ENCODE results near the gene CAMK2N2. TPM values are rescaled to one million over a fixed set of nuclear protein-coding genes. Genes with fewer than 3 reads are reported as not detected.

The CAMK2N2 gene
- 4.7 and 5.6 TPM in 2 replicates for total RNA-seq
- long read RNA-seq, result 0 reads

DNA sequence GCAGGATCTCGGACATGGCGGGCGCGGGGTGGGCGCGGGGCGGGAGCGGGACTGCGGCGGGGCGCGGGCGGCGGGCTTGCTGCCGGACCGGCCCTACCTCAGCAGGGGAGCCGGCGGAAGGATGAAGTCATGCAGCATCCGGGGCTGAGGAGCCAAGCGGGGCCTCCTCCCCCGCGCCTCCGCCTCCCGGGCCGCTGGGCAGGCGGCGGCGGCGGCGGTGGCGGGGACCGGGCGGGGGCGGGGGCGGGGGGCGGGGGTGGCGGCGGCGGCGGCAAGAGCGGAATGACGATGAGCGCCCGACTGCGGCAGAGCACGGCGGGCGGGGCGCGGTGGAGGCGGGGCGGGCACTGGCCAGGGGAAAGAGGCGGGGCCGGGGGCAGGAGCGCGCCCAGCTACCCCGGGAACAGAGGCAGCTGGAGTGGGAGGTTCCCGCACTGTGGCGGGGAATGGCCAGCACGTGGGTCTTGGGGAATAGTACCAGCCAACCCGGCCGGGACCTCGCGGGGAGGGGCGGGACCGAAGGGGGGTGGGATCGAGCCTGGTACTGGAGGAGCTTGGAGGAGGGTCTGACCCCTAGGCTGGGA lies at the start of gene CAMK2N2:
Gene CAMK2N2 (minus strand): TSS at position 284 of the 584 bp plus-strand sequence. CDS start 268 bp downstream, at position 16.
- TF ChIP-seq, protein P1, sequence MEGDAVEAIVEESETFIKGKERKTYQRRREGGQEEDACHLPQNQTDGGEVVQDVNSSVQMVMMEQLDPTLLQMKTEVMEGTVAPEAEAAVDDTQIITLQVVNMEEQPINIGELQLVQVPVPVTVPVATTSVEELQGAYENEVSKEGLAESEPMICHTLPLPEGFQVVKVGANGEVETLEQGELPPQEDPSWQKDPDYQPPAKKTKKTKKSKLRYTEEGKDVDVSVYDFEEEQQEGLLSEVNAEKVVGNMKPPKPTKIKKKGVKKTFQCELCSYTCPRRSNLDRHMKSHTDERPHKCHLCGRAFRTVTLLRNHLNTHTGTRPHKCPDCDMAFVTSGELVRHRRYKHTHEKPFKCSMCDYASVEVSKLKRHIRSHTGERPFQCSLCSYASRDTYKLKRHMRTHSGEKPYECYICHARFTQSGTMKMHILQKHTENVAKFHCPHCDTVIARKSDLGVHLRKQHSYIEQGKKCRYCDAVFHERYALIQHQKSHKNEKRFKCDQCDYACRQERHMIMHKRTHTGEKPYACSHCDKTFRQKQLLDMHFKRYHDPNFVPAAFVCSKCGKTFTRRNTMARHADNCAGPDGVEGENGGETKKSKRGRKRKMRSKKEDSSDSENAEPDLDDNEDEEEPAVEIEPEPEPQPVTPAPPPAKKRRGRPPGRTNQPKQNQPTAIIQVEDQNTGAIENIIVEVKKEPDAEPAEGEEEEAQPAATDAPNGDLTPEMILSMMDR (conservative IDR thresholded peaks at IDR 0.05), result no peak
- peaks cover 80% of the 10 kb centered on the region for H3K27me3 Mint-ChIP-seq (ENCODE audit: low read depth)
- peaks cover 18% of the 10 kb centered on the region for H3K4me1 Mint-ChIP-seq
- H3K4me3 Mint-ChIP-seq, result peak within 1 kb of the TSS; percentile 90
- peak; percentile 58 for DNase-seq (ENCODE audit: low read depth, low spot score)
- peak within 1 kb of the TSS; percentile 19 for H3K27ac Mint-ChIP-seq (ENCODE audit: unreplicated experiment)
- H3K36me3 Mint-ChIP-seq (ENCODE audit: low read depth), result no peaks in the 10 kb centered on the region
- no peaks in the 10 kb centered on the region for H3K9me3 Mint-ChIP-seq

DNA sequence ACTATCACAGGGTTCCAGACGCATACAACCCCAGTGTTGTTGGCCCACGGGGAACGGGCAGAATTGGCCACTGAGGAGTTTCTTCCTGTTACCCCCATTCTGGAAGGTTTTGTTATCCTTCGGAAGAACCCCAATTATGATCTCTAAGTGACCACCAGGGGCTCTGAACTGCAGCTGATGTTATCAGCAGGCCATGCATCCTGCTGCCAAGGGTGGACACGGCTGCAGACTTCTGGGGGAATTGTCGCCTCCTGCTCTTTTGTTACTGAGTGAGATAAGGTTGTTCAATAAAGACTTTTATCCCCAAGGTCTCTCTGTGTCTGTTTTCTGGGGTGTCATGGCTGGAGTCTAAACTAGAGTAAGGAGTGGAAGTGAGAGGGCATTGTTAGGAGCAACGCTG lies 47.4 kb upstream of the CAMK2N2 start:
- no peaks in the 10 kb centered on the region for H3K9me3 Mint-ChIP-seq
- no peaks in the 10 kb centered on the region for H3K4me1 Mint-ChIP-seq
- H3K27me3 Mint-ChIP-seq (ENCODE audit: low read depth), result no peaks in the 10 kb centered on the region
- peak overlapping the region; percentile 32 for H3K4me3 Mint-ChIP-seq
- no peak for DNase-seq (ENCODE audit: low read depth, low spot score)
- H3K27ac Mint-ChIP-seq (ENCODE audit: unreplicated experiment), result no peak overlapping the region
- H3K36me3 Mint-ChIP-seq (ENCODE audit: low read depth), result peaks cover 23% of the 10 kb centered on the region
- TF ChIP-seq, protein P1 (conservative IDR thresholded peaks at IDR 0.05), result no peak

DNA sequence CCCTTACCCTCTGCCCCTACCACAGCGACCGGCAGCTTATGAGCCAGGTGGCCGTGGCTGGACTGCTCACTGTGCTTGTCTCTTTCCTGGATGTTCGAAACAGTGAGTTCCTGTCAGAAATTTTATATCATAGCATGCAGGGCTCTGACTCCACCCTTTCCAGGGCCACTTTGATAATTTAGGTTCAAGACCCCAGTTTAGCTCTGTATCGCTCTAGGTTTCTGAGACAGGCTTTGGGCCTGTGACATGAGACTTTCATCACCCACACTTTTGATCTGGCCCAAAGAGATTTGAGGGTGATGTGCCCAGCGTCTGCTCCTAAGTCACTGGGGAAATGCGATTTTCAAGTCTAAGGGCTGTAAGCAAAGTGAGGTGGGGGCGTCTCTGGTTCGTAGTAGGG lies 46.6 kb upstream of the CAMK2N2 start:
- H3K27me3 Mint-ChIP-seq (ENCODE audit: low read depth), result no peaks in the 10 kb centered on the region
- H3K27ac Mint-ChIP-seq (ENCODE audit: unreplicated experiment), result no peak overlapping the region
- no peaks in the 10 kb centered on the region for H3K4me1 Mint-ChIP-seq
- H3K4me3 Mint-ChIP-seq, result no peak overlapping the region
- TF ChIP-seq, protein P1 (conservative IDR thresholded peaks at IDR 0.05), result no peak
- peaks cover 28% of the 10 kb centered on the region for H3K36me3 Mint-ChIP-seq (ENCODE audit: low read depth)
- no peaks in the 10 kb centered on the region for H3K9me3 Mint-ChIP-seq
- DNase-seq (ENCODE audit: low read depth, low spot score), result no peak

DNA sequence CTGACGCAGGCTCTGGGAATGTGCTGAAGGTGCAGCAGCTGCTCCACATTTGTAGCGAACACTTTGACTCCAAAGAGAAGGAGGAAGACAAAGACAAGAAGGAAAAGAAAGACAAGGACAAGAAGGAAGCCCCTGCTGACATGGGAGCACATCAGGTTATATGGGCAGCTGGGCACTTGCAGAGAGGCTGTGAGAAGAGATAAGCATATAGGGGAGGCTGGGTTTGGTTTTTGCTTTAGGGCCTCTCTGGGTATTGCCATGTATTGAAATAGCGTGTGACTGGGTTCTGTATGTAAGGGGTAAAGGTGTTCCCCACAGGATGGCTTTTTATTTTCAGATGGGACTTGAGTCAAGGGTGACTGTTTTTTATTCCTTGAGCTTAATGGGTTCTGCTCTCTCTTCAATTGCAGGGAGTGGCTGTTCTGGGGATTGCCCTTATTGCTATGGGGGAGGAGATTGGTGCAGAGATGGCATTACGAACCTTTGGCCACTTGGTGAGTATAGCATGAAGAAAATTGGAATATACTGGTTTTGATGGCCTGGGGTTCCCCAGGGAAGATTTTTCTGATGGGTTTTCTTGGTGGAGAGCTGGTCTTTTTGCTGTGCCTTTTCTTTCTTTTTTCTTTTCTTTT lies 45.1 kb upstream of the CAMK2N2 start:
- no peaks in the 10 kb centered on the region for H3K9me3 Mint-ChIP-seq
- H3K4me1 Mint-ChIP-seq, result no peaks in the 10 kb centered on the region
- H3K27ac Mint-ChIP-seq (ENCODE audit: unreplicated experiment), result no peak overlapping the region
- peaks cover 37% of the 10 kb centered on the region for H3K36me3 Mint-ChIP-seq (ENCODE audit: low read depth)
- H3K4me3 Mint-ChIP-seq, result no peak overlapping the region
- TF ChIP-seq, protein P1 (conservative IDR thresholded peaks at IDR 0.05), result no peak
- no peaks in the 10 kb centered on the region for H3K27me3 Mint-ChIP-seq (ENCODE audit: low read depth)
- DNase-seq (ENCODE audit: low read depth, low spot score), result no peak

DNA sequence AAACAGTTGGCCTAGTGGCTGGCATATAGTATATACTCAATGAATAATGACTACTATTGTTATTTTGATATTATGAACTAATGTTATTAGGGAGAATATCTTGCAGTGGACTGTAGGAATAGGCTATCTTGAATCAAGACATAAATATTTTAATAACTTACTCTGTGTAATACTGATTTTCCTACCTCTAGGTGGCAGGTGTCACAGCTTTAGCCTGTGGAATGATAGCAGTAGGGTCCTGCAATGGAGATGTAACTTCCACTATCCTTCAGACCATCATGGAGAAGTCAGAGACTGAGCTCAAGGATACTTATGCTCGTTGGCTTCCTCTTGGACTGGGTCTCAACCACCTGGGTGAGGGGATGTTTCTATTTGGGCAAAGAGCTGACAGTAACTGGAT lies 44.2 kb upstream of the CAMK2N2 start:
- TF ChIP-seq, protein P1 (conservative IDR thresholded peaks at IDR 0.05), result peak; percentile 58
- no peak for DNase-seq (ENCODE audit: low read depth, low spot score)
- Mint-ChIP-seq H3K9me3 (no peaks in the 10 kb centered on the region), H3K4me3 (peak overlapping the region; percentile 47), H3K27me3 (ENCODE audit: low read depth) (no peaks in the 10 kb centered on the region), H3K36me3 (ENCODE audit: low read depth) (peaks cover 39% of the 10 kb centered on the region), H3K27ac (ENCODE audit: unreplicated experiment) (no peak overlapping the region), H3K4me1 (peaks cover 2% of the 10 kb centered on the region)

Data from neural crest cell (in vitro differentiated cells).